ENCODE results near the gene TIMP2. TPM values are rescaled to one million over a fixed set of nuclear protein-coding genes. Genes with fewer than 3 reads are reported as not detected.
A peak's percentile ranks its signal among the peaks of the same experiment; 100 is the strongest.

The TIMP2 gene
- total and polyA plus RNA-seq, 2 of the 8 experiments (the other 6 are each of a cell fraction or from before 2014, with no cell fraction given), result 18.2 to 43.3 TPM

- Histone ChIP-seq H3K4me2 (ENCODE audit: insufficient read depth in 1 of 2, low read depth in 2 of 2, low read length in 2 of 2) (no peak overlapping the region), H4K20me1 (replicated peaks in 1 of 2; ENCODE audit: control insufficient read depth in 1 of 2, insufficient read depth in 2 of 2, low read length in 2 of 2) (peaks cover 7 to 16% of the 10 kb centered on the region in 2 experiments), H3K79me2 (ENCODE audit: control insufficient read depth in 1 of 2, insufficient read depth in 2 of 2, low read length in 2 of 2) (peaks cover 0 to 22% of the 10 kb centered on the region in 2 experiments; a peak in 2 of 4 replicates), H3K27ac (ENCODE audit: low read depth, low read length) (no peak overlapping the region), H3K79me1 (ENCODE audit: low read depth, low read length) (peaks cover 7% of the 10 kb centered on the region), H3K14ac (ENCODE audit: insufficient read length) (no peak overlapping the region), H3K9me3 (ENCODE audit: insufficient read depth in 2 of 2, low read depth in 1 of 2, low read length in 1 of 2) (no peaks in the 10 kb centered on the region), H2BK120ac (replicated peaks; ENCODE audit: low read depth, low read length) (no peak overlapping the region), H2AFZ (ENCODE audit: low read length) (no peak overlapping the region), H4K5ac (ENCODE audit: insufficient read length, low read depth, low read length) (no peak overlapping the region), H4K91ac (replicated peaks; ENCODE audit: insufficient read length, low read length) (no peak overlapping the region), H3K23ac (ENCODE audit: insufficient read length) (no peak overlapping the region), H2BK5ac (ENCODE audit: low read depth, low read length) (no peak overlapping the region), H3K4ac (replicated peaks; ENCODE audit: insufficient read length, low read depth, low read length) (no peak overlapping the region), H2BK15ac (ENCODE audit: low read length) (no peak overlapping the region), H3K4me3 (ENCODE audit: extremely low read depth in 1 of 4, insufficient read depth in 2 of 4, low read depth in 3 of 4, low read length in 4 of 4) (no peak overlapping the region), H3K56ac (replicated peaks; ENCODE audit: insufficient read length, low read depth, low read length) (no peak overlapping the region), H3K23me2 (ENCODE audit: low read depth, low read length) (no peaks in the 10 kb centered on the region), H3K9ac (replicated peaks in 1 of 4; ENCODE audit: extremely low read depth in 1 of 4, low read depth in 3 of 4, low read length in 3 of 4) (no peak overlapping the region), H3K36me3 (ENCODE audit: control insufficient read depth in 2 of 4, insufficient read depth in 4 of 4, low read length in 3 of 4) (peaks cover 30 to 73% (median 68%) of the 10 kb centered on the region in 4 experiments), H3K18ac (ENCODE audit: extremely low read depth, low read length) (no peak overlapping the region), H4K8ac (ENCODE audit: extremely low read depth, insufficient read depth, low read length) (no peak overlapping the region), H3K4me1 (replicated peaks in 1 of 4; ENCODE audit: control insufficient read depth in 3 of 4, insufficient read depth in 4 of 4, low read length in 3 of 4) (no peaks in the 10 kb centered on the region), H3K27me3 (replicated peaks in 1 of 4; ENCODE audit: control insufficient read depth in 3 of 4, extremely low read depth in 1 of 4, insufficient read depth in 3 of 4, low read length in 3 of 4) (no peaks in the 10 kb centered on the region), H2AK5ac (ENCODE audit: low read depth, low read length) (no peak overlapping the region), H2BK20ac (ENCODE audit: low read length) (no peak overlapping the region), H2BK12ac (ENCODE audit: low read depth, low read length) (no peak overlapping the region)
- ChIA-PET POLR2A (ENCODE audit: partially characterized antibody) (interaction anchor here (0.6 to 1.9 kb wide), 3 partner anchors 9 to 22 kb away, joined by 3 to 5 read pairs (median 3); no protein-coding TSS in a partner anchor), CTCF (ENCODE audit: partially characterized antibody) (interaction anchor here (0.5 to 2.9 kb wide), 12 partner anchors 9 to 407 kb away, joined by 3 to 10 read pairs (median 3); partner anchors contain the start of gene USP36)
- DNase-seq (ENCODE audit: low read depth in 1 of 2, low spot score in 2 of 2) (no peak), FAIRE-seq (peak; percentile 58)
- 93% methylated on average over 14 of the region's 14 CpGs; no CpG with 5 or more reads in 1 of the 2 experiments for WGBS, 2 experiments (ENCODE audit: extremely low coverage in 1 of 2, insufficient coverage in 1 of 2, insufficient read length in 1 of 2, insufficient replicate concordance in 2 of 2, low coverage in 1 of 2, low lambda C conversion rate in 2 of 2, missing lambda C conversion rate in 1 of 2)
- no peak for TF ChIP-seq USF2 (IDR thresholded peaks at IDR 0.05; ENCODE audit: low read length)
- TF ChIP-seq CBX8 (IDR thresholded peaks at IDR 0.05; ENCODE audit: borderline replicate concordance, low read depth, low read length), result no peak
- TF ChIP-seq HDAC2 (IDR thresholded peaks at IDR 0.05; ENCODE audit: borderline replicate concordance in 1 of 2, low read depth in 2 of 2, low read length in 2 of 2), result no peak
- TF ChIP-seq SIX5 (IDR thresholded peaks at IDR 0.05; ENCODE audit: low read depth, low read length), result no peak
- TF ChIP-seq SIN3A (conservative IDR thresholded peaks at IDR 0.05 in 1 of 2, IDR thresholded peaks at IDR 0.05 in 1 of 2; ENCODE audit: low read depth in 1 of 2, low read length in 2 of 2), result no peak
- TF ChIP-seq JUND (IDR thresholded peaks at IDR 0.05; ENCODE audit: low read length), result peak; percentile 77; the same call in 1 of the 2 replicates
- TF ChIP-seq, protein P1, sequence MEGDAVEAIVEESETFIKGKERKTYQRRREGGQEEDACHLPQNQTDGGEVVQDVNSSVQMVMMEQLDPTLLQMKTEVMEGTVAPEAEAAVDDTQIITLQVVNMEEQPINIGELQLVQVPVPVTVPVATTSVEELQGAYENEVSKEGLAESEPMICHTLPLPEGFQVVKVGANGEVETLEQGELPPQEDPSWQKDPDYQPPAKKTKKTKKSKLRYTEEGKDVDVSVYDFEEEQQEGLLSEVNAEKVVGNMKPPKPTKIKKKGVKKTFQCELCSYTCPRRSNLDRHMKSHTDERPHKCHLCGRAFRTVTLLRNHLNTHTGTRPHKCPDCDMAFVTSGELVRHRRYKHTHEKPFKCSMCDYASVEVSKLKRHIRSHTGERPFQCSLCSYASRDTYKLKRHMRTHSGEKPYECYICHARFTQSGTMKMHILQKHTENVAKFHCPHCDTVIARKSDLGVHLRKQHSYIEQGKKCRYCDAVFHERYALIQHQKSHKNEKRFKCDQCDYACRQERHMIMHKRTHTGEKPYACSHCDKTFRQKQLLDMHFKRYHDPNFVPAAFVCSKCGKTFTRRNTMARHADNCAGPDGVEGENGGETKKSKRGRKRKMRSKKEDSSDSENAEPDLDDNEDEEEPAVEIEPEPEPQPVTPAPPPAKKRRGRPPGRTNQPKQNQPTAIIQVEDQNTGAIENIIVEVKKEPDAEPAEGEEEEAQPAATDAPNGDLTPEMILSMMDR (IDR thresholded peaks at IDR 0.05; ENCODE audit: control extremely low read depth in 1 of 3, insufficient read depth in 1 of 3, low read depth in 1 of 3, low read length in 3 of 3), result peak; percentile 29 to 47 (median 39); a peak in 3 of 4 replicates
Measured at GRCh38 chr17:78828470-78829185, 96.6 kb downstream of the TIMP2 start.

Measured in H1 (cell line).